MCF 10A (cell line): ENCODE data around the gene DAAM1. TPM values are rescaled to one million over a fixed set of nuclear protein-coding genes. Genes with fewer than 3 reads are reported as not detected.
A peak's percentile ranks its signal among the peaks of the same experiment; 100 is the strongest.

Experiments
- BruUV-seq: library from RNA; stranded (reverse); fragments of 400-500 nt; replicated peaks from 2 replicates; lab custom pipeline; 2021; lab: Mats Ljungman, UMichigan
- CTCF ChIA-PET: fragments of 300-600 bp; sonication (Branson Sonifier 250); formaldehyde crosslinking; extraction: SDS; loops from one replicate; lab custom pipeline; 2021; ENCODE audit warnings: antibody characterized with exemption, inconsistent platforms; lab: Yijun Ruan, JAX
- POLR2A ChIA-PET: fragments of 300-600, 350-650 bp; sonication (Branson Sonifier 250); formaldehyde crosslinking; extraction: SDS; loops from one replicate; lab custom pipeline; 2020; ENCODE audit warnings: antibody characterized with exemption, inconsistent platforms; lab: Yijun Ruan, JAX
- DNase-seq: peaks from one replicate; pipeline ENCODE4 v3.0.0-alpha.2; 2018; ENCODE audit not compliant: unreplicated experiment
- H3K27ac Mint-ChIP-seq: one replicate; pipeline ENCODE4 v1.8.0; 2022; ENCODE audit warnings: mild to moderate bottlenecking, low read depth, mixed read lengths; ENCODE audit not compliant: unreplicated experiment
- H3K27me3 Mint-ChIP-seq: one replicate; pipeline ENCODE4 v1.8.0; 2022; ENCODE audit warnings: mixed read lengths; ENCODE audit not compliant: insufficient read depth, unreplicated experiment
- H3K36me3 Mint-ChIP-seq: one replicate; pipeline ENCODE4 v1.8.0; 2022; ENCODE audit warnings: mild to moderate bottlenecking, moderate library complexity, mixed read lengths; ENCODE audit not compliant: insufficient read depth, unreplicated experiment
- H3K4me1 Mint-ChIP-seq: one replicate; pipeline ENCODE4 v1.8.0; 2022; ENCODE audit warnings: mixed read lengths; ENCODE audit not compliant: insufficient read depth, unreplicated experiment
- H3K4me3 Mint-ChIP-seq: one replicate; pipeline ENCODE4 v1.8.0; 2022; ENCODE audit warnings: mild to moderate bottlenecking, moderate library complexity, mixed read lengths; ENCODE audit not compliant: unreplicated experiment
- H3K9me3 Mint-ChIP-seq: one replicate; pipeline ENCODE4 v1.8.0; 2022; ENCODE audit warnings: mixed read lengths; ENCODE audit not compliant: unreplicated experiment
- intact Hi-C: fragments of 100-400 bp; cut with micrococcal nuclease; formaldehyde crosslinking; loops from 2 replicates; pipeline ENCODE4 v1.14.1; 2022
- total RNA-seq: library from RNA; stranded (reverse); gene quantifications from 2 replicates; pipeline ENCODE4 v1.2.3, GENCODE V29; 2022
- TF ChIP-seq, protein P1 (sequence below): fragments of 200-600 bp; IDR thresholded peaks from one replicate; pipeline ENCODE4 v1.8.0; 2022; ENCODE audit warnings: antibody characterized with exemption, mild to moderate bottlenecking; ENCODE audit not compliant: unreplicated experiment

Gene DAAM1
- total RNA-seq, 1 experiment from 2014 or later, result 27.4 TPM

DNA sequence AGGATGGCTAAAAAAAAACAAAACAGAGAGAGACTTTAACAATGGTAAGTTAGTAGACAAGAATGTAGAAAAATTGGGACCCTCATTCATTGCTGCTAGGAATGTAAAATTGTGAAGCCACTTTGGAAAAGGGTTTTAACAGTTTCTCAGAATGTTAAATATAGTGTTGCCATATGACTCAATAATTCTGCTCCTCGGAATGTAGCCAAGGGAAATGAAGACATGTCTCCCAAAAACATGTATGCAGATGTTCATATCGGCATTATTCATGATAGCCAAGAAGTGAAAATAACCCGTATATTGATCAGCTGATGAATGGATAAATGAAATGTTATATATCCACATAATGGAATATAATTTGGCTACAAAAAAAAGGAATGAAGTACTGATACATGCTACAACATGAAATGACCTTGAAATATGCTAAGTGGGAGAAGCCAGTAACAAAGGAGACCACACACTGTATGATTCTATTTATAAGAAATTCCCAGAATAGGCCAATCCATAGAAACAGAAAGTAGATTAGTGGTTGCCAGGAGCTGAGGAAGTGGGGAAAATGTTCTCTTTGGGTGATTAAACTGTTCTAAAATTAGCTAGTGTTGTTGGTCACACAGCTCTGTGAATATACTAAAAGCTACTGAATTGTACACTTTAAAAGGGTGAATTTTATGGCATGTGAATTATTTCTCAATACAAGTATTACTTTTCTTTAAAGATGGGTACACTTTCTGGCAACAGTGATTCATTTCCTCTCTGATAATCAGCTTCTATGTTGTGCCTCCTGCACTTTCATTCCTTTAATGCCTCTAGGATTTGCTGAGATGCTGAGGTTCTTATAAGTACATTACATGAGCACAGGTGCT, 132.5 kb downstream of the DAAM1 start:
- no TSS peak for BruUV-seq
- ChIA-PET POLR2A (interaction anchor here (0.6 to 2.1 kb wide), 9 partner anchors 11 to 336 kb away, joined by 3 to 6 read pairs (median 3); partner anchors contain the start of gene DAAM1), CTCF (interaction anchor here (0.6 to 1.6 kb wide), 2 partner anchors 31 to 817 kb away, joined by 3 to 5 read pairs; no protein-coding TSS in a partner anchor)
- peaks cover 15% of the 10 kb centered on the region for H3K4me1 Mint-ChIP-seq
- H3K27ac Mint-ChIP-seq, result peak overlapping the region; percentile 56
- peak overlapping the region; percentile 30 for H3K4me3 Mint-ChIP-seq
- H3K36me3 Mint-ChIP-seq, result peaks cover 5% of the 10 kb centered on the region
- TF ChIP-seq, protein P1, sequence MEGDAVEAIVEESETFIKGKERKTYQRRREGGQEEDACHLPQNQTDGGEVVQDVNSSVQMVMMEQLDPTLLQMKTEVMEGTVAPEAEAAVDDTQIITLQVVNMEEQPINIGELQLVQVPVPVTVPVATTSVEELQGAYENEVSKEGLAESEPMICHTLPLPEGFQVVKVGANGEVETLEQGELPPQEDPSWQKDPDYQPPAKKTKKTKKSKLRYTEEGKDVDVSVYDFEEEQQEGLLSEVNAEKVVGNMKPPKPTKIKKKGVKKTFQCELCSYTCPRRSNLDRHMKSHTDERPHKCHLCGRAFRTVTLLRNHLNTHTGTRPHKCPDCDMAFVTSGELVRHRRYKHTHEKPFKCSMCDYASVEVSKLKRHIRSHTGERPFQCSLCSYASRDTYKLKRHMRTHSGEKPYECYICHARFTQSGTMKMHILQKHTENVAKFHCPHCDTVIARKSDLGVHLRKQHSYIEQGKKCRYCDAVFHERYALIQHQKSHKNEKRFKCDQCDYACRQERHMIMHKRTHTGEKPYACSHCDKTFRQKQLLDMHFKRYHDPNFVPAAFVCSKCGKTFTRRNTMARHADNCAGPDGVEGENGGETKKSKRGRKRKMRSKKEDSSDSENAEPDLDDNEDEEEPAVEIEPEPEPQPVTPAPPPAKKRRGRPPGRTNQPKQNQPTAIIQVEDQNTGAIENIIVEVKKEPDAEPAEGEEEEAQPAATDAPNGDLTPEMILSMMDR, result no peak
- H3K27me3 Mint-ChIP-seq, result no peaks in the 10 kb centered on the region
- DNase-seq, result peak; percentile 32
- no peaks in the 10 kb centered on the region for H3K9me3 Mint-ChIP-seq
- intact Hi-C loops, result loop anchor here (5.0 kb wide), 1 partner anchor 41 kb away; no protein-coding TSS in a partner anchor

DNA sequence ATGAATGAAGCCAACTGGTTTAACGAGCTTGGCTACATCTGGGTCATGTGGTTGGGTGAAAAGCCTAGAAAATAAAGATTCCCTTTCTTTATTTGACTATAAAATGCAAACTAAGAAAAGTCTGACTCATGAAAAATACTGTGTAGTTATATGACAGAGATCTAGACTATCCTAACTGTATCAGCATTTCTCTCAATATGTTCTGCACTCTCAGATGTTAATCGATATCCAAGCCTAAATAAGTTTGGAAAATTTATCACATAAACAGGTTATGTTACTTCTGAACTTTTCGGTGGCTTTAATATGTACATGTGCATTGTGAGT, 133.1 kb downstream of the DAAM1 start:
- intact Hi-C loops, result loop anchor here (5.0 kb wide), 1 partner anchor 41 kb away; no protein-coding TSS in a partner anchor

DNA sequence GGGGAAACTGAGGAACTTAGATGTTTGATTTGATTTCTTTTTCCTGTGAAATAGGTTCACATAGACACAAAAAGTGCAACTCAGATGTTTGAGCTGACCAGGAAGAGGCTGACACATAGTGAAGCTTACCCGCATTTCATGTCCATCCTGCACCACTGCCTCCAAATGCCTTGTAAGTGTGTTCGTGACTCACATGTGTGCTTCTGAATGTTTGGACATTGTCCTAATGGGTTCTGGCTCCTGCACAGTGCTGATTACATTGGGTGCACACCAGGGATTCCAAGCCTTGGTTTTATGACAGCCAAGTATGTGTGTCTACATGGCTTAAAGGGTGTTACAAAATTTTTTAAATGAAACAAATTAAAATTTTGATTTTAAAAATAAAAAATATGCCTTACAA, 137.4 kb downstream of the DAAM1 start:
- H3K36me3 Mint-ChIP-seq, result peaks cover 27% of the 10 kb centered on the region
- no TSS peak for BruUV-seq
- H3K4me3 Mint-ChIP-seq, result no peak overlapping the region
- peak; percentile 37 for DNase-seq
- H3K9me3 Mint-ChIP-seq, result no peaks in the 10 kb centered on the region
- ChIA-PET CTCF (no interaction called here), POLR2A (interaction anchor here (0.5 to 1.3 kb wide), 2 partner anchors 19 to 26 kb away, joined by 3 read pairs; no protein-coding TSS in a partner anchor)
- no peak overlapping the region for H3K27ac Mint-ChIP-seq
- TF ChIP-seq, protein P1, result no peak
- peaks cover 13% of the 10 kb centered on the region for H3K4me1 Mint-ChIP-seq
- intact Hi-C loops, result no loop called here
- no peaks in the 10 kb centered on the region for H3K27me3 Mint-ChIP-seq

More for the DNA sequence above, 133.1 kb downstream of the DAAM1 start:
- Mint-ChIP-seq H3K27ac (peak overlapping the region; percentile 56), H3K27me3 (no peaks in the 10 kb centered on the region), H3K9me3 (no peaks in the 10 kb centered on the region), H3K4me1 (peaks cover 15% of the 10 kb centered on the region), H3K36me3 (peaks cover 11% of the 10 kb centered on the region), H3K4me3 (no peak overlapping the region)
- TF ChIP-seq, protein P1, result no peak
- ChIA-PET POLR2A (interaction anchor here (0.6 to 2.1 kb wide), 8 partner anchors 10 to 133 kb away, joined by 3 to 6 read pairs (median 4); partner anchors contain the start of gene DAAM1), CTCF (interaction anchor here (0.6 to 1.6 kb wide), 2 partner anchors 31 to 818 kb away, joined by 3 to 5 read pairs; no protein-coding TSS in a partner anchor)
- BruUV-seq, result no TSS peak
- DNase-seq, result no peak

DNA sequence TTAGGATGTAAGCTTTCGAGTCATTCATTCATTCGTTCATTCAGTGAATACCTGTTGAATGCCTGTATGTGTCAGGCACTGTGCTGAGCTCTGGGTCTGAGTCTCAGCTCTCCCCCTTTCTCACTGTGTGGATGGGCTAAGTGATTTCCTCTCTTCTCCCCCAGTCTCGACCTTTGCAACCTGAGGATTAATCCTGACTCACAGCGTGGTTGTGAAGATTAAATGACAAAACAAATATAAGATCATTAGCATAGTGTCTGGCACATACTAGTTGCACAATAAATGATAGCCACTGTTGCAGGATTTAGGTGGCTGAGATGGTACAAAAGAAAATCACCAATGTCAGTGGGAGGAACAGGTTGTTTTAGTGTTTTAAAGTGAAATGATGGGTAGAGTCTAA, 140.0 kb downstream of the DAAM1 start:
- TF ChIP-seq, protein P1, result no peak
- Mint-ChIP-seq H3K36me3 (peaks cover 36% of the 10 kb centered on the region), H3K4me3 (no peak overlapping the region), H3K9me3 (no peaks in the 10 kb centered on the region), H3K4me1 (peaks cover 18% of the 10 kb centered on the region), H3K27me3 (no peaks in the 10 kb centered on the region), H3K27ac (no peak overlapping the region)
- DNase-seq, result peak; percentile 18
- no TSS peak for BruUV-seq
- ChIA-PET CTCF (interaction anchor here (0.6 to 0.8 kb wide), 4 partner anchors 14 to 867 kb away, joined by 3 to 5 read pairs (median 4); no protein-coding TSS in a partner anchor), POLR2A (interaction anchor here (1.2 to 1.5 kb wide), 2 partner anchors 46 to 139 kb away, joined by 4 to 5 read pairs; partner anchors contain the start of gene DAAM1)
- intact Hi-C loops, result no loop called here
